ENCODE results near the gene CYFIP2.
A peak's percentile ranks its signal among the peaks of the same experiment; 100 is the strongest.

CYFIP2 gene

GRCh38 chr5:157388111-157388710, 122.3 kb downstream of the CYFIP2 start:
- Histone ChIP-seq H4K91ac (ENCODE audit: low read depth, low read length) (peak overlapping the region; percentile 76), H3K79me1 (ENCODE audit: low read length) (peaks cover 54% of the 10 kb centered on the region), H3K27ac (ENCODE audit: low read depth, low read length) (peak overlapping the region; percentile 79), H3K4me3 (ENCODE audit: low read depth, low read length) (no peak overlapping the region), H3K9ac (ENCODE audit: low read length) (no peak overlapping the region), H3K14ac (ENCODE audit: low read length) (peak overlapping the region; percentile 41), H2BK120ac (ENCODE audit: insufficient read depth, low read length, poor library complexity) (peak overlapping the region; percentile 78), H3K23ac (ENCODE audit: low read length) (no peak overlapping the region), H3K9me3 (ENCODE audit: insufficient read depth, low read depth, low read length) (peaks cover 3% of the 10 kb centered on the region), H3K4ac (ENCODE audit: low read depth, low read length) (peak overlapping the region; percentile 30), H3K18ac (ENCODE audit: low read length) (peak overlapping the region; percentile 18), H2BK12ac (ENCODE audit: low read length) (peak overlapping the region; percentile 53), H2AK5ac (ENCODE audit: low read length) (peak overlapping the region; percentile 2), H4K12ac (ENCODE audit: low read depth, low read length) (no peak overlapping the region), H4K8ac (ENCODE audit: low read depth, low read length) (peak overlapping the region; percentile 57), H3K36me3 (ENCODE audit: control insufficient read depth in 1 of 2, insufficient read depth in 2 of 2, low read length in 2 of 2) (peaks cover 0 to 1% of the 10 kb centered on the region in 2 experiments), H3K79me2 (ENCODE audit: control insufficient read depth, insufficient read depth, low read length, poor library complexity) (peaks cover 7% of the 10 kb centered on the region), H3K27me3 (ENCODE audit: insufficient read depth, low read length) (no peaks in the 10 kb centered on the region), H3K4me2 (ENCODE audit: low read length) (no peak overlapping the region), H2BK5ac (ENCODE audit: low read depth, low read length, poor library complexity) (peak overlapping the region; percentile 79), H3K4me1 (ENCODE audit: control insufficient read depth in 1 of 2, insufficient read depth in 2 of 2, low read length in 2 of 2) (peaks cover 14 to 39% of the 10 kb centered on the region in 2 experiments), H2AFZ (ENCODE audit: insufficient read depth, low read length, poor library complexity) (peak overlapping the region; percentile 3)
- DNase-seq: peak in 1 of 2 donors; percentile 28

- Histone ChIP-seq H3K4me1 (ENCODE audit: control insufficient read depth in 1 of 2, insufficient read depth in 2 of 2, low read length in 2 of 2) (peaks cover 14 to 36% of the 10 kb centered on the region in 2 experiments), H4K12ac (ENCODE audit: low read depth, low read length) (no peak overlapping the region), H2AFZ (ENCODE audit: insufficient read depth, low read length, poor library complexity) (no peak overlapping the region), H2BK5ac (ENCODE audit: low read depth, low read length, poor library complexity) (peak overlapping the region; percentile 52), H3K18ac (ENCODE audit: low read length) (peak overlapping the region; percentile 40), H3K4me2 (ENCODE audit: low read length) (no peak overlapping the region), H3K9me3 (ENCODE audit: insufficient read depth, low read depth, low read length) (peaks cover 3% of the 10 kb centered on the region), H2AK5ac (ENCODE audit: low read length) (peak overlapping the region; percentile 69), H3K79me2 (ENCODE audit: control insufficient read depth, insufficient read depth, low read length, poor library complexity) (peaks cover 7% of the 10 kb centered on the region), H3K14ac (ENCODE audit: low read length) (peak overlapping the region; percentile 73), H2BK12ac (ENCODE audit: low read length) (peak overlapping the region; percentile 88), H3K79me1 (ENCODE audit: low read length) (peaks cover 47% of the 10 kb centered on the region), H3K4ac (ENCODE audit: low read depth, low read length) (peak overlapping the region; percentile 78), H3K23ac (ENCODE audit: low read length) (no peak overlapping the region), H2BK120ac (ENCODE audit: insufficient read depth, low read length, poor library complexity) (peak overlapping the region; percentile 69), H3K27ac (ENCODE audit: low read depth, low read length) (no peak overlapping the region), H4K91ac (ENCODE audit: low read depth, low read length) (peak overlapping the region; percentile 90), H3K4me3 (ENCODE audit: low read depth, low read length) (no peak overlapping the region), H3K9ac (ENCODE audit: low read length) (no peak overlapping the region), H4K8ac (ENCODE audit: low read depth, low read length) (peak overlapping the region; percentile 24), H3K36me3 (ENCODE audit: control insufficient read depth in 1 of 2, insufficient read depth in 2 of 2, low read length in 2 of 2) (peaks cover 0 to 2% of the 10 kb centered on the region in 2 experiments), H3K27me3 (ENCODE audit: insufficient read depth, low read length) (no peaks in the 10 kb centered on the region)
- DNase-seq: no peak
- no CpG with 5 or more reads among the region's 17 CpGs for WGBS (ENCODE audit: extremely low coverage, insufficient coverage, insufficient read length)
Measured at GRCh38 chr5:157389103-157389502, 123.2 kb downstream of the CYFIP2 start.

- H3K4ac ChIP-seq (ENCODE audit: low read depth, low read length): peak overlapping the region; percentile 78
- no peak for DNase-seq
- H3K4me2 ChIP-seq (ENCODE audit: low read length): no peak overlapping the region
- H3K27ac ChIP-seq (ENCODE audit: low read depth, low read length): peak overlapping the region; percentile 57
- peak overlapping the region; percentile 90 for H4K91ac ChIP-seq (ENCODE audit: low read depth, low read length)
- WGBS (ENCODE audit: extremely low coverage, insufficient coverage, insufficient read length): no CpG with 5 or more reads among the region's 5 CpGs
- peak overlapping the region; percentile 100 for H2BK12ac ChIP-seq (ENCODE audit: low read length)
- H4K12ac ChIP-seq (ENCODE audit: low read depth, low read length): no peak overlapping the region
- H3K27me3 ChIP-seq (ENCODE audit: insufficient read depth, low read length): no peaks in the 10 kb centered on the region
- no peak overlapping the region for H3K9ac ChIP-seq (ENCODE audit: low read length)
- H3K4me1 ChIP-seq (ENCODE audit: control insufficient read depth in 1 of 2, insufficient read depth in 2 of 2, low read length in 2 of 2): peaks cover 11 to 32% of the 10 kb centered on the region in 2 experiments
- H3K9me3 ChIP-seq (ENCODE audit: insufficient read depth, low read depth, low read length): peaks cover 3% of the 10 kb centered on the region
- H3K4me3 ChIP-seq (ENCODE audit: low read depth, low read length): no peak overlapping the region
- H2AK5ac ChIP-seq (ENCODE audit: low read length): peak overlapping the region; percentile 69
- peak overlapping the region; percentile 69 for H2BK120ac ChIP-seq (ENCODE audit: insufficient read depth, low read length, poor library complexity)
- peaks cover 40% of the 10 kb centered on the region for H3K79me1 ChIP-seq (ENCODE audit: low read length)
- H3K14ac ChIP-seq (ENCODE audit: low read length): peak overlapping the region; percentile 73
- peaks cover 0 to 2% of the 10 kb centered on the region in 2 experiments for H3K36me3 ChIP-seq (ENCODE audit: control insufficient read depth in 1 of 2, insufficient read depth in 2 of 2, low read length in 2 of 2)
- H3K79me2 ChIP-seq (ENCODE audit: control insufficient read depth, insufficient read depth, low read length, poor library complexity): peaks cover 4% of the 10 kb centered on the region
- H4K8ac ChIP-seq (ENCODE audit: low read depth, low read length): peak overlapping the region; percentile 24
- H2AFZ ChIP-seq (ENCODE audit: insufficient read depth, low read length, poor library complexity): no peak overlapping the region
- peak overlapping the region; percentile 40 for H3K18ac ChIP-seq (ENCODE audit: low read length)
- no peak overlapping the region for H3K23ac ChIP-seq (ENCODE audit: low read length)
- H2BK5ac ChIP-seq (ENCODE audit: low read depth, low read length, poor library complexity): peak overlapping the region; percentile 52
Measured at GRCh38 chr5:157390133-157390532, 124.2 kb downstream of the CYFIP2 start.

- peak overlapping the region; percentile 43 for H3K4ac ChIP-seq (ENCODE audit: low read depth, low read length)
- no peak overlapping the region for H3K4me3 ChIP-seq (ENCODE audit: low read depth, low read length)
- peak overlapping the region; percentile 71 for H2BK5ac ChIP-seq (ENCODE audit: low read depth, low read length, poor library complexity)
- H3K4me2 ChIP-seq (ENCODE audit: low read length): no peak overlapping the region
- no CpG with 5 or more reads among the region's 15 CpGs for WGBS (ENCODE audit: extremely low coverage, insufficient coverage, insufficient read length)
- H2BK12ac ChIP-seq (ENCODE audit: low read length): peak overlapping the region; percentile 100
- H4K91ac ChIP-seq (ENCODE audit: low read depth, low read length): peak overlapping the region; percentile 80
- peaks cover 3% of the 10 kb centered on the region for H3K9me3 ChIP-seq (ENCODE audit: insufficient read depth, low read depth, low read length)
- H4K8ac ChIP-seq (ENCODE audit: low read depth, low read length): peak overlapping the region; percentile 17
- H3K4me1 ChIP-seq (ENCODE audit: control insufficient read depth in 1 of 2, insufficient read depth in 2 of 2, low read length in 2 of 2): peaks cover 11 to 30% of the 10 kb centered on the region in 2 experiments
- H3K18ac ChIP-seq (ENCODE audit: low read length): peak overlapping the region; percentile 74
- peak overlapping the region; percentile 74 for H3K27ac ChIP-seq (ENCODE audit: low read depth, low read length)
- no peak overlapping the region for H3K9ac ChIP-seq (ENCODE audit: low read length)
- H3K79me2 ChIP-seq (ENCODE audit: control insufficient read depth, insufficient read depth, low read length, poor library complexity): peaks cover 4% of the 10 kb centered on the region
- peak overlapping the region; percentile 93 for H2BK120ac ChIP-seq (ENCODE audit: insufficient read depth, low read length, poor library complexity)
- DNase-seq: no peak
- H3K36me3 ChIP-seq (ENCODE audit: control insufficient read depth in 1 of 2, insufficient read depth in 2 of 2, low read length in 2 of 2): peaks cover 0 to 2% of the 10 kb centered on the region in 2 experiments
- H3K27me3 ChIP-seq (ENCODE audit: insufficient read depth, low read length): no peaks in the 10 kb centered on the region
- peak overlapping the region; percentile 8 for H4K12ac ChIP-seq (ENCODE audit: low read depth, low read length)
- H3K79me1 ChIP-seq (ENCODE audit: low read length): peaks cover 40% of the 10 kb centered on the region
- peak overlapping the region; percentile 100 for H2AK5ac ChIP-seq (ENCODE audit: low read length)
- no peak overlapping the region for H3K23ac ChIP-seq (ENCODE audit: low read length)
- H3K14ac ChIP-seq (ENCODE audit: low read length): peak overlapping the region; percentile 87
- H2AFZ ChIP-seq (ENCODE audit: insufficient read depth, low read length, poor library complexity): peak overlapping the region; percentile 63
Measured at GRCh38 chr5:157390551-157391297, 124.8 kb downstream of the CYFIP2 start.
